ENCODE results near the gene TMEM140.
"Not testable (repeated sequence)": the region's sequence is repeated elsewhere in the genome, so short reads cannot be mapped to it uniquely, and the experiment has no call there.

TMEM140 gene

GRCh38 chr7:135147899-135148721 lies at the start of gene TMEM140:
Gene TMEM140 (plus strand): TSS chr7:135148072. CDS start chr7:135164442, 16,370 bp downstream.
- DNase-seq (ENCODE audit: low spot score) = no peak

DNA sequence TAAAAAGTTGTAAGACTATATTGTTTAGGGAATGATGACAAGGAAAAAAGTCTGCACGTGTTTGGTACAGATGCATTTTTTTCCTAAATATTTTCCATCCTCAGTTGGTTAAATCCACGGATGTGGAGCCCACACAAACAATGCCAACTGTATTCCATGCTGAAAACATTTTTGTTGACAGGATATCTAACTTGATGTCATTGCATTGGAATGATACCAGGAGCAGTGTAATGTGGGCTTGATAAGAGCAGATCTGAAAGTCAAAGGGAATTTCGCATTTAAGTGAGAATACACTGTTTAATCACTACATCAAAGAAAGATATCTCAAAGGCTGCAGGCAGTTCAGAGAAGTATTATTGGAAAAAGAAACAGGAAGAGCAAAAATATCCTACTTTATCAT lies 49.5 kb upstream of the TMEM140 start:
- DNase-seq (ENCODE audit: low spot score) = no peak

DNA sequence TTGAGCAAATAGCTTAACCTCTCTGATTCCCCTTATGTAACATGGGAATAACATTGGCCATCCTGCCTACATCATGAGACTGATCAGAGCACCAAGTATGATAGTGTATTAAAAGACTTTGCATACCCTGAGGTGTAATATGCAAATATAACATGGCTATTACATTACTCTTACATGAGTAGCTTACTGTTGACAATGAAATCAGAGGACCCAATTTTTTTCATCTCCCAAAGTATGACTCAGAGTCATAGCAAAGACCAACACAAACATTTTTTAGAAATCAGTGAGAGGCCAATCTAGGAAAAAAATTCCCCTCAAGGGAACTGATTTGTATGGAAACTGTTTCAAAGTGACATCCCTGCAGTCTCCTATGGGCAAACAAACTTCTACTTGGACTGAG lies 47.0 kb upstream of the TMEM140 start:
- DNase-seq (ENCODE audit: low spot score) = no peak

- no peak for DNase-seq (ENCODE audit: low spot score)
These were observed 45.5 kb upstream of the TMEM140 start for GRCh38 chr7:135102372-135102771.

DNA sequence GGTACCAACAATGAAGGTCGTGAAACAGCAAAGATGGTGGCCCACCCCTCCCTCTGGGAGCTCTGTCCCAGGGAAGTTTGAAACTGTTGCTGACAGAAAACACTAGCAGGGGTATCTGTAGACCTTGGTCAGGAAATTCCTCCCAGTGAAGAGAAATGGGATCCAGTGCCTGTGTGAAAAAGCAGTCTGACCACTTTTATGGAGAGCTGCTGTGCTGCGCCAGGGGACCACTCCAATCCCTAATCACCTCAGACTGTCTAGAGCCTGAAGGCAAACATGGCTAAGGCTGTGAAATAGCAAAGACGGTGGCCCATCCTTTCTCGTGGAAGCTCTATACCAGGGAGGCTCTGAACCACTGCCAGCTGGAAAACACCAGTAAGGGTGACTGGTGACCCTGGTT lies 38.3 kb upstream of the TMEM140 start:
- DNase-seq (ENCODE audit: low spot score) = no peak

- no peak for DNase-seq (ENCODE audit: low spot score)
These were observed 37.9 kb upstream of the TMEM140 start for GRCh38 chr7:135109976-135110375.

DNA sequence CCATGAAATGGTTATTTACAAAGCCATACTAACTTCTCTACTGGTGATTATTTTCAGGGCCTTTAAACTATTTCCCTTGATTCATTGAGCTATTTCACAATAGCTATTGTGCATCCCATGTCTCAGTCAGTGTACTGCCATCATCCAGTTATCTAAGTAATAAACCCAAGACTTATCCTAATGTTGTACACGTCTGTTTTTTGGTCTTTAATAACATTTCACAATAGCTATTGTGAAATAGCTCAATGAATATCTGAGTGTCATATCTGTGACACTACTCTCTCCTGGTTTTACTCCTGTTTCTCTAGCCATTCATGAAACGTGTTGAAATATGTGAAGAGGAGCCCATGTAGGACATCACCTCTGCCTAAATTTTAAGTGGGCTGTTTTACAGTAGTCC lies 36.5 kb upstream of the TMEM140 start:
- DNase-seq (ENCODE audit: low spot score) = no peak

GRCh38 chr7:135114622-135115021 lies 33.2 kb upstream of the TMEM140 start:
- DNase-seq (ENCODE audit: low spot score) = no peak

GRCh38 chr7:135117096-135117495 lies 30.8 kb upstream of the TMEM140 start:
- DNase-seq (ENCODE audit: low spot score) = no peak

- no peak for DNase-seq (ENCODE audit: low spot score)
These were observed 26.0 kb upstream of the TMEM140 start for GRCh38 chr7:135121868-135122267.

DNA sequence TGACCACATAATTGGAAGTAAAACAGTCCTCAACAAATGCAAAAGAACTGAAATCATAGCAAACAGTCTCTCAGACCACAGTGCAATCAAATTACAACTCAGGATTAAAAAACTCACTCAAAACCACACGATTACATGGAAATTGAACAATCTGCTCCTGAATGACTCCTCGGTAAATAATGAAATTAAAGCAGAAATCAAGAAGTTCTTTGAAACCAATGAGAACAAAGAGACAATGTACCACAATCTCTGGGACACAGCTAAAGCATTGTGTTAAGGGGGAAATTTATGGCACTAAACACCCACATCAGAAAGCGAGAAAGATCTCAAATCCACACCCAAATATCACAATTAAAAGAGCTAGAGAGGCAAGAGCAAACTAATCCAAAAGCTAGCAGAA lies 23.2 kb upstream of the TMEM140 start:
- DNase-seq (ENCODE audit: low spot score) = not testable (repeated sequence)

GRCh38 chr7:135128931-135129330 lies 18.9 kb upstream of the TMEM140 start:
- no peak for DNase-seq (ENCODE audit: low spot score)

DNA sequence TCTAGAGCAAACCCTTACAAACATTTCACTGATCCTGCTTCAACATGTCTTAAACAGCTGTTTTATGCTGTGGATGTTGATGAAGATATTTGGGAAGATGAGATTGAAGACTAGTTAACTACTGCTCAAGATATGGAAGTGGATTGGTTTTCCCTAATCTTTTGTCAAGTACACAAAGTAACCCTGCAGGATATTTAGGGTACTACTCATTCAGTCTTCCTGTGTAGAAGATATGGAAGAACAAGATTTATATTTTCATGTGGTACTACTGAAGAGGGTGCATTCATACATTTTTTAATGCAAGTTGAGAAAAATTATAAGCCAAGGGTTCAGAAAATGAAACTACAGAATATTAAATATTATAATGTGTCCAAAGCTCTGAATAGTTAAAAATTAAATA lies 18.3 kb upstream of the TMEM140 start:
- DNase-seq (ENCODE audit: low spot score) = no peak

DNA sequence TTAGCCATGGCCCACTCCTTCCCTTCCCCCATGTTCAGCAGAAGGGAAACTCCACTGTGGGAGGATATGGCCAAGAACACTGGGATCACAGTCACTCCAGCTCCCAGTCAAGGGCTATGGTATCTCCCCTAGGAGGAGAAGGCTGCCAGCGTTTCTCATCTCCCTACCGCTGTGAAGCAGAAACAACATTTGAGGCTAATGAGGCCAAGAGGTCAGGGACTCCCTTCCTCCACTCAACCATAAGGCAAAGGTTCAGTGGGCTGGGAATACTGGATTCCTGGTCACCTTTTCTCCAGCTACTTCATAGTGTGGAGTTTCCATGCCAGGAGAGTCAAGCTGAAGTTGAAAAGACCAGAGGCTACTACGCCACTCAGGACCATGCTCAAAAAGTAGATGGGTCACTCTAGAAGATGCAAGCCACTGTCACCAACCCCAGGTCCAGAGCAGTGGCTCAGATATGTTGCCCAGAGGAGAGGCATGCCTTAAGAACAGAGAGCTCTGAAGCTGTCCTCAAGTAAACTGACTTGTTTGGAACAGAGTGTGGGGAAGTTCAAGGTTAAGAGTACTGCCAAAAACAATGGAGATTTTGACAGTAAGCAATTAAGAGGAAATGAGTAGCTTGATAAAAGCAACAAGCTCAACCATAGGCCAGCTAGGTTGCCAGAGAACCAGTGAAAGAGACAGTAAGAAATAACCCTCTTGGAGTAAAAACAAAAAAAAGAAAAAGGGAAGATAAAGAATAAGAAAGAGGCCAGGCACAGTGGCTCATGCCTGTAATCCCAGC lies 3.8 kb upstream of the TMEM140 start:
- DNase-seq (ENCODE audit: low spot score) = no peak

- DNase-seq (ENCODE audit: low spot score) = no peak
These were observed 452 bp upstream of the TMEM140 start for GRCh38 chr7:135147341-135147898.

- no peak for DNase-seq (ENCODE audit: low spot score)
These were observed 2.4 kb downstream of the TMEM140 start for GRCh38 chr7:135150072-135150782.

GRCh38 chr7:135151132-135151531 lies 3.3 kb downstream of the TMEM140 start:
- DNase-seq (ENCODE audit: low spot score) = no peak

DNA sequence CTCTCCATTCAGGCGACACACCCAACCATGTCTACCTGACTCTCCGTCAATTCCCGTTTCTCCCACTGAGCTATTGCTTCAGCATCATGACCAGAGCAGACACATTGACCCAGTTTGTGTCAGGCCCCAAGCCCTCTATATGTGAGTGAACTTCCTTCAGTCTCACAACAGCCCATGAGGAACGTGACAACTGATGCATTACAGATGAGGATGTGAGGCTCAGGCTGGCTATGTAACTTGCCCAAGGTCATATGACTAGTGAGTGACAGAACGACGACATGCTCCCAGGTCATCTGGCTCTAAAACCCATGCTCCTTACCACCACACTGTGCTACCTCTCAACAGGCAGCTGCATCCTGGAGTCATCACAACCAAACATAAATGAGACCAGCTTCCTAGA lies 3.7 kb downstream of the TMEM140 start:
- DNase-seq (ENCODE audit: low spot score) = no peak

GRCh38 chr7:135152442-135152841 lies 4.6 kb downstream of the TMEM140 start:
- no peak for DNase-seq (ENCODE audit: low spot score)

- no peak for DNase-seq (ENCODE audit: low spot score)
These were observed 6.9 kb downstream of the TMEM140 start for GRCh38 chr7:135154734-135155133.

DNA sequence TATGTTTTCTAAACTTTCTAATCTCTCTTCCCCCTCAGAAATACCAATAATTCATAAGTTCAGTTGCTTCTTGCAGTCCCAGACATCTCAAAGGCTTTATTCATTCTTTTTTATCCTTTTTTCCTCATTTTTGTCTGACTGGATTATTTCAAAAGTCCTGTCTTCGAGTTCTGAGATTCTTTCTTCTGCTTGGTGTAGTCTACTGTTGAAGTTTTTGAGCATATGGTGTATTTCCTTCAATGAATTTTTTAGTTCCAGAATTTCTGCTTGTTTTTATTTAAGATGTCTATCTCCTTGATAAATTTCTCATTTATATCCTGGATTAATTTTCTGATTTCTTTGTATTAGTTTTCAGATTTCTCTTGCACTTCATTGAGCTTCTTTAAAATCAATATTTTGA lies 8.4 kb downstream of the TMEM140 start:
- no peak for DNase-seq (ENCODE audit: low spot score)

DNA sequence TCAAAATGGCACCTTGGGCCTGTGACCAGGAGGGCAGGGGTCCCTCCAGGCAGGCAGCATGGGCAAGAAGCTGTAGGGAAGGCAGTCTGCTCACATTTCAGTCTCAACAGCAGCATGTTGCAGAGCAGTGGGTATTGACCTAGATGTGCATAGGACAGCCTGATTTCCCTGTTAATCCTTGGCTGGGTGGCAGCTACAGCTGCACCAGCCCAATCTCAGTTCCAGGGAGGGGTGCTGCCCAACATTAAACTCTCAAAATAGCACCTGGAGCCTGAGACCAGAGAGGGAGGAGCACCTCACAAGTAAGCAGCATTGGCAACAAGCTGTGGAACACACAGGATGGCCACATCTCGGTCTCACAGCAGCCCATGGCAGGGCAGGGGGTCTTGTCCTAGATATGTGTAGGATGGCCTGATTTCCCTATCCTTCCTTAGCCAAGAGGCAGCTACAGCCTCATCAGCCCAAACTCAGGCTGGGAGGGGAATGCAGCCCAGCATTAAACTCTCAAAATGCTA lies 10.3 kb downstream of the TMEM140 start:
- DNase-seq (ENCODE audit: low spot score) = no peak
